Embryonic facial prominence (tissue), 1 donor: ENCODE results near the gene NDFIP1.
"Not testable (repeated sequence)": the region's sequence is repeated elsewhere in the genome, so short reads cannot be mapped to it uniquely, and the experiment has no call there.

ENCODE experiments used
- DNase-seq: peaks from one replicate; pipeline ENCODE4 v3.0.0-alpha.2; 2016; ENCODE audit errors: extremely low spot score

Gene NDFIP1, protein sequence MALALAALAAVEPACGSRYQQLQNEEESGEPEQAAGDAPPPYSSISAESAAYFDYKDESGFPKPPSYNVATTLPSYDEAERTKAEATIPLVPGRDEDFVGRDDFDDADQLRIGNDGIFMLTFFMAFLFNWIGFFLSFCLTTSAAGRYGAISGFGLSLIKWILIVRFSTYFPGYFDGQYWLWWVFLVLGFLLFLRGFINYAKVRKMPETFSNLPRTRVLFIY

DNA sequence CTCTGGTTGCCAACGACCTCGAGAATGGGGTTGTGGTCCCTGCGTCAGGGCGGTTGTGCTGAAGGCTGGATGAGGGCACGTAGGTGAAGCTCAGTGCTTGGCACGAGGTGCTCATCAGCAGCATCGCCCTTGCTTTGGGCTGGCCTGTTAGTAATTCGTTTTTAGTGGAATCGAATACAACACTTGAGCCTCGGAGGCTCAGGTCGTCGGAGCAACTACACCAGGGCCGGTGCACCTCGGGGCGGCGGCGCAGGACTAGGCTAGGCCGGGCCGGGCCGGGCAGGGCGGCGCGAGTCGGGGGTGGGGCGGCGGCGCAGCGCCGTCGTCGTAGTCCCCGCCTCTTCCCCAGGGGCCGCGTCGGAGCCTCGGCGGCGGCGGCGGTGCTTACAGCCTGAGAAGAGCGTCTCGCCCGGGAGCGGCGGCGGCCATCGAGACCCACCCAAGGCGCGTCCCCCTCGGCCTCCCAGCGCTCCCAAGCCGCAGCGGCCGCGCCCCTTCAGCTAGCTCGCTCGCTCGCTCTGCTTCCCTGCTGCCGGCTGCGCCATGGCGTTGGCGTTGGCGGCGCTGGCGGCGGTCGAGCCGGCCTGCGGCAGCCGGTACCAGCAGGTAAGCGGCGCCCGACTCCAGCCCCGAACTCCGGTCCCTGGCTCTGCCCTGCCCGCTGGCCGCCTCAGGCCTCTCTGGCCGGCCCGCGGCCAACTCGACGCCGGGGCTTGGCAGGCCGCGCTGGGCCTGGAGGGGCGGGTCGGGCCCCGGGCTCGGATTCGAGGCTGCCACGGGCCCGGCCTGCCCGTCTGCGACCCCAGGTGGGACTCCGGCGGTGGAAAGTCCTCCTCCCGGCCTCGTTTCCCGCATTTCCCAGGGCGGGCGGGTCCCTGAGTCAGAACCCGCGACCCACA is at the start of gene NDFIP1:
TSS of gene NDFIP1 (plus strand) at position 348 of the 899 bp plus-strand sequence. CDS start at position 544, 196 bp downstream.
- peak; percentile 45 for DNase-seq

DNA sequence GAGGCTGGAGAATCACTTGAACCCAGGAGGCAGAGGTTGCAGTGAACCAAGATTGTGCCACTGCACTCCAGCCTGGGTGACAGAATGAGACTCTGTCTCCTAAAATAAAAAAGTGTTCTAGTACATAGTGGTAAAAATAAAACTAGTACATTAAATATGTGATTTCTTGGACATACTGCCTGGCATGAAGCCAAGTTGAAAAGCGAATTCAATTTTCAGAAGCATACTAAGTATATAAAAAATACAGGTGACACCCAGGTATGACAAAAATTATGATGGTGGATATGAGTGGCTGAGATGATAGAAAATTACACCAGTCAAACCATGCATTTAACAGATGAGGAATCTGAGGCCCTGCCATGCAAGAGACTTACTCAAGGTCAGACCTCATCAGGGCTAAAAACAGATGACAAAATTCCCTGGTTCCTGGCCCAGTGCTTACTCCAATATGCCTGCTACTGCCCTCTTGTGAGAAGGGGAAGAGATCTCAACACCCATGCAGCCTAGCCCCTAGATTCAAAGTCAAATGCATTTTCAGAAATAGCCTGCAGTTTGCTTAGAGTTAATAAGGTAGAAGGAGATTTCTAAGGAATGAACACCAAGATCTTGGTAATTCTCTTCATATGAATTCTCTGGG is 49.2 kb upstream of the NDFIP1 start:
- no peak for DNase-seq

DNA sequence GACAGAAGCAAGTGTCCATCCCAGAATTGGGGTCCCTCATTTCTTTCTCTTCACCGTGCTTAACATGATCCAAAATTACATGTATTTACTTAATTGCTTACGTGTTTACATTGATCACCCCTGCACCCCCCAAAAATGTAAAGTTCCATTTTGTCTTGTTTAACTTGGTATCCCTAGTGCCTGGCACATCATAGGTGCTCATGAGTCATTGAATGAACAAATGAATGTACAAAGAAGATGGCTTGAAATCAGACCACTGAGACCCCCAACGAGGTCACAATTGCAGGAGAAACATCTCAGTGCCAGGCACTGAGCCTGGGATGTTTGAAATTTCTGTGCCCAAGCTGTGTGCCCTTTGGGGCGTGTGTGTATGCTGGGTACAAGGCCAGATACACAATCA is 45.2 kb upstream of the NDFIP1 start:
- DNase-seq: no peak

DNA sequence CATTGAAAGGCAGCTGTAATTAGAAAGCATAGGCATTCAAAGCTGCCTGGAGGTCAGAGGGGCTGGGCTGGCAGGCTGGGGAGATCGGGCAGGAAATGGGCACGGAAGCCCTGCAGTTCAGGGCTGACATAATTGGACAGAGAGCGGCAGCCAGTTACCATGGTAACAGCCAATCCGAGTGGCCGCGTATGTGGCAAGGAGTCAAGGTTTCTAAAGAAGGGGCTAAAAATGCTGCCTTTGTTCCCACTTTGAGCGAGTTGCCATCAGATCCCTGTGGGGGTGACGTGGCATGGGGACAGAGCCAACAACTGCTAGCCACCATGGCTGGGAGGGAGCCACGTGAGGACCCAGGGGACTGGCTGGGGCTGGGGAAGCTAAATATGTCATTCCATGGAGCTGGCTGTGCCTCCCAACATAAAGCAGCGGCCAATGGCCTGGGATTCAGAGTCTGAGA is 44.7 kb upstream of the NDFIP1 start:
- peak; percentile 68 for DNase-seq

DNA sequence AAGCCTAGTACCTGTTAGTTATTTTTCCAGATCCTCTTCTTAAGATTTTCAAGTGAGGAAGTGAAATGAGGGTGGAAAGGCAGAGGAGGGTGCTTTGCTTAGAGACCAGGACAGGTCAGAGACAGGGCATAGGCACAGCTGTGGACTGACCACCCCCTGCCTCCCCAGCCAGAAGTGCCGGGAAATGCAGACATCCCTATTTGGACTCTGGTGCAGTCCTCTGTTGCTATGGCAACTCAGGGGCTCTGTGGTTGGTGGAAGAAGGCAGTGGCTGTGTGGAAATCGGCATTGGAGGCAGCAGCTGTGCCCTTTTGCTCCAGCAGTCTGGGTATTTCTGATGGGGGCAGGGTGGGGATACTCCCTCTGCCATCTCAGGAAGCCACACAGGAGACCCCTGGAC is 43.3 kb upstream of the NDFIP1 start:
- DNase-seq: no peak

DNA sequence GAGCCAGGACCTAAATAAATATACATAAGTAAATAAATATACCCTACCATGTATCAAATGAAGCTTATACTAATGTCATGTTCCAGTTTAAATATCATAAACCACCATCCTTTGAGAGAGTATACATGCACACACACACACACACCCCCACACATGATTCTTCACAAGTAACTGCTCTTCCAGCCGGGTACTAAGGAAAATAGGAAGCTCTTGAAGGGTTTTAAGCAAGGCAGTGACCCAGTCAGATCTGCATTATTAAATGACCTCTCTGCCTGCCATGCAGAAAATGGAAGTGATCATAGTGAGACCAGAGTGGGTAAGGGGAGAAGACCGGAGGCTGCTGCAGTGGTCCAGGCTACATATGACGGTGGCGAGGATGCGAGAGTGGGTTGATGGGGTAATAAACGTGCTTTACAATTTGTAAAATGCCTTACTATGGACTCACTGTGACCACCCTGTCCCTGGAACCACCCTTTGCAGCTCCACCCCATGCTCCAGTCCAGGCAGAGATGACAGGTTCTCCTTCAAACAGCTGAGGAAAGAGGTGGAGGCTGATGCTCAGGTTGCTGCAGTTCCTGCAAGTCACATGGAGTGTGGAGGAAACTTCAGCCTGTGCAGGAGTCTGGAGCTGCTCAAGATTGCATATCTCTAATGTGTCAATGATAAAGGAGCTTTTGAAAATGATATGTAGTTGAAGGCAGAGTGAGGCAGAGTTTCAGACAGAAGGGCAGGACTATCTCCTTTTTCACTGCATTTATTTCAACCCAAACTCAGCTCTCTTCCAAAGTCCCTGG is 38.8 kb upstream of the NDFIP1 start:
- no peak for DNase-seq

DNA sequence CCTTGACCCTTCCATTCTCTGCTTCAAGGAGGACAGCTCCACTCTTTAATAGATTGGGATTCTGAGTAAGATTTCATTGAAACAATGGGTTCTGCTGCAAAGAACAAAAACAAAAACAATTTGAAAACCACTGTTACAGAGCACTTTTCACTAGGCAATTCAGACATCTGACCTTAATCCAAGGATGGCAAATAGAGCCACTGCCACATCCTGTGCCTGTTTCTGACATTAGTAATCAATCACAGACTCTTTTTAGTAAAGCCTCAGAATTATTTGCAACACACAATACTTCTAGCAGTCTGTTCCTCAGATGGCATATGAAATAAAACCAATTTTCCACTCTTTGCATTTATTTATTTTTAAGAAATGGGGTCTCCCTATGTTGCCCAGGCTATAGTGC is 37.8 kb upstream of the NDFIP1 start:
- no peak for DNase-seq

DNA sequence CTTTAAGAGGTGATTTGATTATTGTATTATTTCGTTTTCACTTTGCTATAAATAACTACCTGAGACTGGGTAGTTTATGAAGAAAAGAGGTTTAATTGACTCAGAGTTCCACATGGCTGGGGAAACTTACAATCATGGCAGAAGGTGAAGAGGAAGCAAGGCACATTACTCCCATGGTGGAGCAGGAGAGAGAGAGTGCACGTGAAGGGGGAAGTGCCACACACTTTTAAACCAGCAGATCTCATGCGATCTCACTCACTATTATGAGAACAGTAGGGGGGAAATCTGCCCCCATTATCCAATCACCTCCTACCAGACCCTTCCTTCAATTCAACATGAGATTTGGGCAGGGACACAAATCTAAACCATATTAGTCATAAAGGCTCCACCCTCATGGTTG is 36.1 kb upstream of the NDFIP1 start:
- no peak for DNase-seq

DNA sequence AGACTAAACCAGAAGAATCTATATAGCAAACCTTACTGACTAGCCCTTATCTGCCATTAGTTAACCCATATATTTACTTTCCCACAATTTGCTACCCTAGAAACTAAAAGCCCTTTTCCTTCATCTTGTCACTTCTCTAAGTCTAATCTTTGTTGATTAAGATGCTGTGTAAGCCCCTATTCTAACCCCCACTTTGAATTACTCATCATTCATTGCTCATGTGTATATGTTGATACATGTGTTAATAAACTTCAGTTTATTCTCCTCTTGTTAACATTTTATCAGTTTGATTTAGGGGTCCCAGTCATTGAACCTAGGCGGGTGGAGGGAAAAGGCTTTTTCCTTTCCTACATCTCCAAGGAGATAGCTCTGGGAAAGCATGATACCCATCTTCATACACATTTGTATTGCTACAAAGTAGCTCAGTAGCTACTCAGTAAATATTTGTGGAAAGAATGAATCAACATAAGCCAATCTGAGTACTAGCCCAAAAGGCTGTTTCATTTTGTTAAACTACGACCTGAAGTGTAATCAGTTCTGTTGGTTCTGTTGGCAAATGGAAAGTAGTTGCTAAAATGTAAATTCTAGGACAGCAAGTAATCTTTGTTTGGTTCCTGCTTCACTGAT is 35.1 kb upstream of the NDFIP1 start:
- no peak for DNase-seq

DNA sequence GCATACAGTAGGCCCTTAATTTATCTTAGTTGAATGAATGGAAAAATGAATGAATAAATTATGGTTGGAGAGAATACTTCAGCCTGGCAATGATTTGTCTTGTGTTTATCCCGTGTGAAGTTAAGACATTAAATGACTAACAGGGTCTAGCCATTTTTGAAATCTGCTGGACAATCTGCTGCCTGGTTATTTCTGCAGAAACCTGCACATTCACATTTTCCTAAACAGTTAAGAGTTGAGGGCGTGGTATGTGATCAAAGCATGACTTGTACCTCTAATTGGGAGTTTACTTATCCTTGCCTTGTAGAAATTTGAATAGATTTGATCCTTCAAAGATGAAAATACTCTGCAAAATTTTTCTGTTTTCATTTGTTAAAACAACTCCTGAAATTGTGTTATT is 34.6 kb upstream of the NDFIP1 start:
- DNase-seq: no peak

DNA sequence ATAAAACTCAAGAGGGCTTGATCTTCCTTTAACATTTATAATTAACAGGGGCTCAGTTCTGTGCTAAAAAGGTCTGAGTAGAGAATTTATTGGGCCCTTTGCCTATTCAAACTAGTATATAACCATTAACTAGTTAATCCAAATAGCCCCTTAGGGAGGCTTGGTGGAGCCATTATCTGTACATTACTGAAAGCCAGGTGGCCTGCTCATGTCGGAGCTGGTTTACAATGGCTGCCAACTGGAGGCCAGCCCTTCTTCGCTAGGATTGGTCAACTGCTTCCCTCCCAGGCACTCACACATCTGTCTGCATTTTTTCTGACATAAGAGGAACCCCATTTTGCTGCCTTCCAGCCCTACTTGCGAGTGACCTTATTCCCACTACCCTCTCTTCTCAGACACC is 30.4 kb upstream of the NDFIP1 start:
- no peak for DNase-seq

DNA sequence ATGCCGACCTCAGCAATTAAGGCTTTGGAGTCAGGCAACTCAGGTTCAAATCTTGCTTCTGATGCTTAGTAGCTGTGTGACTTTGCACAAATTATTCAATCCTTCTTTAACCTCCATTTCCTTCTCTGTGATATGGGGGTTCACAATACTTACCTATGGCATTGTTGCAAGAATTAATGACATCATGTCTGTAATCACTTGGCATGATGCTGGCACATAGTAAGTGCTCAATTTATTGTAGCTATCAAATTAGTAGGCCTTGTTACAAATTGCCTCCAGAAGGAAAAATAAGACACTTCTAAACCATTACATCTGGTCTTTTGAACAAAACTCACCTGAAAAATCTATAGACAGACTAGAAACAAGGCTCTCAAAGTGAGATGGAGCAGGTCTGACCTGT is 29.9 kb upstream of the NDFIP1 start:
- DNase-seq: no peak

DNA sequence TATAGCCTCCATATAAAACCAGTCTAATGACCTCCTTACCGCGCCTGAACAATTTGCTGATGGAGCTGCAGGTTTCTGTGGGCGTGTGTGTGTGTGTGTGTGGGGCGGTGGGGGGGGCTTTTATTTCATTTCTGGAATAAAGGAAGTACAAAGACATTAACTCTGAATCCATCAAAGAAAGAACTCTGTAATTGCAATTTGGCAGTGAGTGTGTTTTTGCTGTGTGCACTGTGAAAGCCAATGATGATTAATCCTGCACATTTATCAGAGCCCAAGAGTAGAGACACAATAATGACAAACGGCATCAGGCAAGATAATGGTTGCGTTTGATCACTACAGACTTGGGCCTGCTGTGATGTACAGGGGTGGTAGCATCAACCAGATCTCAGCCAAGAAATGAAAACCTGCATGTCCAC is 29.3 kb upstream of the NDFIP1 start:
- DNase-seq: no peak

DNA sequence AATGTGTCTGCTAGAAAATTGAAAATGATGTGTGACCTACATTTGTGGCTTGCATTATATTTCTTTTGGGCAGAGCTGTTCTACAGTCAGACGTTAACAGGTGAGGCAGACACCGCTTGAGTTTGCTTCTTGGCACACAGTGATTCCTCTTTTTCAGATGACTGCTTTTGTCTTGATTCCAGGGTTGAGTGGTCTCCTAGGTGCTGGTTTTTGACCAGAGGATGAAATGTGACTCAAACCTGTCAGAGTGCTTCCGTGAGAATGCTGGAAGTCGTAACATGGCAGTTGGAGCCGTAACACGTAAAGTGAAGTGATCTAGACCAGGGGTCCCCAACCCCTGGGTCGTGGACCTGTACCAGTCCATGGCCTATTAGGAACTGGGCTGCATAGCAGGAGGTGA is 28.3 kb upstream of the NDFIP1 start:
- no peak for DNase-seq

DNA sequence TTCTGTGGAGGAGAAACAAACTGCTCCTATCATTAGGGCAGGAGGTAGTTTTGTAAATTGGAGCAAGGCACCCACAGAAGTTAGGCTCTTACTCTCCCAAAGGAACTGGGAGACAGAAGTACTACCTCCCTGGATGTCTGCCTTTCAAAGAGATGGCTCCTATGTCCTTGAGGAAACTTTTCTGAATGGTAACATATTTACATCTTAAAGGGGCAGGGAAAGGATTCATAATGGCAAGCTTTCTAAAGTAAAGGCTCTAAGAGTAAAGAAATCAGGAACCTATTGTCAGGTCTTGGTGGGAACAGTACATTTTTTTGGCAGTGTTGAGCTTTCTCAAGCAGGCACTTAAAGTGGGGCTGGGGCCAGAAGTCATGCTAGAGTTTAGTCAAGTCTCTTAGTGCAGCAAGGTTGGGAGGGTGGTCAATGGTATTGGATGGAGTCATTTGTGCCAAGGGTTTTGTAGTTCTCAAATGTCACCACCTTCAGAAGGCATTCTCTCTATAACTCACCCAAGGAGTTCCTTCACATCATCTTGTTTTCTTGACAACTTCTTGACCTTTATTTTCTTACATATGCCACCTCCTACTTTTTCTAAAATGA is 26.3 kb upstream of the NDFIP1 start:
- no peak for DNase-seq

DNA sequence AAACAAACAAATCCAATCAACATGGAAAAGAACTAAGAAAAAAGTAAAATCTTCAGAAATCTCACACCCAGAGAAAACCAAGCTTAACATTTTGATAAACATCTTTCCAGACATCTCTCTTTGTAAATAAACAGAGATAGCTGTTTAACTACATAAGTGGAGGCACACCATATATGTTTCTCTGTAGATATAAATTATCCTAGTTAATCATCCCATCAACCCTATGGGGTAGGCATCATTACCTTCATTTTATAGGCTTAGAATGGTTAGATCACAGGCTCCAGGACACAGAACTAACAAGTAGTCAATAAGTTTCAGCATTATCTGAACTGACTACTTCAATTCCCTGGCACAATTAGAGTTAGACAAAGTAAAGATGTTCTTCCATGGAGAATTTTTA is 22.4 kb upstream of the NDFIP1 start:
- DNase-seq: no peak

DNA sequence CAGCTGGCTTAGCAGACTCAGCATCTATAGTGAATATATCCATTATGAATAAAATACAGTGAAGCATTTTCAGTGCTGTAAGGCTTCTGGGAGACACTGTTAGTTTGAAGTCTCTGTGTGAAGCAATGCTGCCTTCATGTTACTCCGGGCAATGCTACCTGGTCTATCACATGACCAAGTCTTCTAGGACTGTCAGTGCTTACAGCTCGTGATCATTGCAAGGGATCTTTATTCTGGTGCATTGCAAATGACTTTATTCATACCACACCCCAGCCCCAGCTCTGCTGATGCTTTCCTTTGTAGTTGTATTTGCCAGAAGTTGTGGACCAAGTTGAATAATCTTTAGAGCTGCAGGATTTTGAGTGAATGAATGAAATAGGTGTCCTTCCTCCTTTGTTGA is 21.9 kb upstream of the NDFIP1 start:
- DNase-seq: no peak

DNA sequence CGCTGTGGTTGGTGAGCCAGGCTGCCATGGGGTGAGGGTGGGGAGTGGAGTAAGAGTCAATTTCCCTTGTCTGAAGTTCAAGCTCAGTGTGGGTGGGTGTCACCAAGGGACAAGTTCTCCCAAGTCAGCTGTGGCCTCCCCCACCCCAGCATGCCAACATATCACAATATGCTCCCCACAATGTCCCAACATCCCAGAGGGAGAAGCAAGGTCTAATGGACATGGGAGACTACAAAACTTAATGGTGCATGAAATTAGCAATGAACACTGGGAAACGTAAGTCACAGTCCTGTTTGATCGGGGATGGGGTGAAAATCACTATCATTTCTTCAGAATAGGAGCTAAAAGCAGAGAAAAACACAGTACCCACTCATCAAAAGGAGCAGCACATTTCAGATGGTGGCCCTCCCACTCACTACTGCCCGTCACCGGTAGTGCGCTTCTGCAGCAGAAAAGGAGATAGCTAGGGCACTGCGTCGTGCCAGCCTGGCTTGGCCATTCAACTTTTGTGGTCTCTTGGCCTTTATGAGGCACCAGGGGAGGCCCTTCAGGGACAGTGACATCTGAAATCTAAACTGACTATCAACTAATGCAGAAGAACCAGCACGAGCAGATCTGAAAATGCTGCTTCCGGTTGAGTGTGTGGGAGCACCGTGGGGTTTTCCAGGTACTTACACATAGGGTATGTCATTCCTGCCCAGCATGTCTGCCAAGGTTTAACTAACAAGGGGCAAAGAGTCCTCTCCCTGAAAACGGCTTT is 20.5 kb upstream of the NDFIP1 start:
- DNase-seq: no peak

DNA sequence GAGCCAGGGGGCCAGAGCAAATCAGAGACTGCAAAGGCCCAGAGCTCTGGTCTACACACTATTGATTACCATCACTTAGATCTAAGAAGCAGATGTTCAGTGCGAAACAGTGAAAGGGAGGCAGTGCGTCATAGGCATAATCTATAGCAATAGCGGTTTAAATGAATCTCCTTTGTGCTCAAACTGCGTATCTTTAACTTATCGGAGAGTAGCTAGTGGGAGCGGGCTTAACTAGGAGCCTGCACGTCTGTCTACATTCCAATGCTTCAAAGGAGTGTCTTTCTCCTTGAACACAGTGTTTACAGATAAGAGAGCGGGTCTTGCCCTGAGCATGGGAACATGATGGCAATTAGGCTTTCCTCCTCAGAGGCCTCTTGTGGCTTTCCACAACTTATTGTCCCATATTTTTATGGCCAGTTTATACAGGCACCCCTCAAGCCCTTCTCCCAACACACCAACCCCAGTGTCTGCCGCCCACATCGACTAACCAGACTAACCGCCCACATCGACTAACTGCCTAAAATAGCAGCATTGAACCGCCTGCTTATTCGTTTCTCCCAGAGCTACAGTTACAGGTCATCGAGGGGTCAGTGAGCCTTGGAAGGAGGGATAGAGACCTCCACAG is 19.6 kb upstream of the NDFIP1 start:
- not testable (repeated sequence) for DNase-seq

DNA sequence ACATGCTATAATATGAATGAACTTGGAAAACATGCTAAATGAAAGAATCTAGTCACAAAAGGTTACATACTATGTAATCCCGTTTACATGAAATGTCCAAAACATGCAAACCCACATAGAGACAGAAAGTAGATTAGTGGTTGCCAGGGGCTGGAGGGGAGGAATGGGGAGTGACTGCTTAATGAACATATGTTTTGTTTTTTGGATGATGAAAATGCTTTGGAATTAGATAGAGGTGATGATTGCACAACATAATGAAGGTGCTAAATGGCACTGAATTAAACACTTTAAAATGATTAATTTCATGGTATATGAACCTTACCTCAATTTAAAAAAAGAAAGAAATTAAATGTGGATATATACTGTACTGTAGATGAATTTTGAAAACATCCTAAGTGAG is 17.6 kb upstream of the NDFIP1 start:
- DNase-seq: no peak
